HepG2 (cell line): ENCODE measurements around the gene CDC37L1. TPM values are rescaled to one million over a fixed set of nuclear protein-coding genes. Genes with fewer than 3 reads are reported as not detected.

ENCODE experiments used
- CEBPG ChIP-seq: IDR thresholded peaks from 2 replicates; pipeline ENCODE4 v1.6.1; 2016
- HNRNPK ChIP-seq: fragments of 200-400 bp; formaldehyde crosslinking; IDR thresholded peaks from 2 replicates; pipeline ENCODE4 v1.6.1; 2018; ENCODE audit warnings: low read length, low read depth, moderate library complexity, mild to moderate bottlenecking; ENCODE audit not compliant: poor library complexity, severe bottlenecking
- LRRFIP1 ChIP-seq: sonication (generic); formaldehyde crosslinking; conservative IDR thresholded peaks from 2 replicates; pipeline ENCODE4 v1.4.0; 2020; ENCODE audit warnings: missing genetic modification reagents
- MTERF4 ChIP-seq: sonication (generic); formaldehyde crosslinking; IDR thresholded peaks from 2 replicates; pipeline ENCODE4 v1.8.0; 2023; ENCODE audit warnings: mild to moderate bottlenecking, missing genetic modification reagents
- NFKBIZ ChIP-seq: IDR thresholded peaks from 2 replicates; pipeline ENCODE4 v1.6.1; 2018; ENCODE audit warnings: missing genetic modification reagents, missing compliant biosample characterization
- SATB2 ChIP-seq: sonication (generic); formaldehyde crosslinking; IDR thresholded peaks from 2 replicates; pipeline ENCODE4 v1.5.0; 2020; ENCODE audit warnings: missing genetic modification reagents
- TERF1 ChIP-seq: sonication (generic); formaldehyde crosslinking; IDR thresholded peaks from 2 replicates; pipeline ENCODE4 v1.8.0; 2022; ENCODE audit warnings: mild to moderate bottlenecking, missing genetic modification reagents, moderate library complexity
- ZBTB44 ChIP-seq: sonication (generic); formaldehyde crosslinking; IDR thresholded peaks from 2 replicates; pipeline ENCODE4 v1.4.0; 2020; ENCODE audit warnings: missing genetic modification reagents
- ZFP37 ChIP-seq: sonication (generic); formaldehyde crosslinking; IDR thresholded peaks from 2 replicates; pipeline ENCODE4 v1.4.0; 2020; ENCODE audit warnings: missing genetic modification reagents, borderline replicate concordance
- ZMAT5 ChIP-seq: sonication (generic); formaldehyde crosslinking; IDR thresholded peaks from 2 replicates; pipeline ENCODE4 v1.5.0; 2020; ENCODE audit warnings: mild to moderate bottlenecking, low read depth, missing genetic modification reagents, borderline replicate concordance
- ZNF180 ChIP-seq: sonication (generic); formaldehyde crosslinking; IDR thresholded peaks from 2 replicates; pipeline ENCODE4 v1.4.0; 2020; ENCODE audit warnings: low read depth, missing genetic modification reagents, borderline replicate concordance
- ZNF235 ChIP-seq: sonication (generic); formaldehyde crosslinking; IDR thresholded peaks from 2 replicates; pipeline ENCODE4 v1.8.1; 2023; ENCODE audit warnings: mild to moderate bottlenecking, missing genetic modification reagents, borderline replicate concordance
- ZNF354B ChIP-seq: sonication (generic); formaldehyde crosslinking; IDR thresholded peaks from 2 replicates; pipeline ENCODE4 v1.8.0; 2022; ENCODE audit warnings: mild to moderate bottlenecking, missing genetic modification reagents
- ZNF431 ChIP-seq: sonication (generic); formaldehyde crosslinking; IDR thresholded peaks from 2 replicates; pipeline ENCODE4 v1.9.0; 2022; ENCODE audit warnings: missing genetic modification reagents, low read depth, mild to moderate bottlenecking, borderline replicate concordance
- ZNF496 ChIP-seq: sonication (generic); formaldehyde crosslinking; IDR thresholded peaks from 2 replicates; pipeline ENCODE4 v1.8.1; 2023; ENCODE audit warnings: mild to moderate bottlenecking, moderate library complexity, missing genetic modification reagents; ENCODE audit not compliant: insufficient replicate concordance
- ZNF512B ChIP-seq: sonication (generic); formaldehyde crosslinking; IDR thresholded peaks from 2 replicates; pipeline ENCODE4 v1.5.1; 2020; ENCODE audit warnings: missing genetic modification reagents, mild to moderate bottlenecking, borderline replicate concordance
- ZNF776 ChIP-seq: sonication (generic); formaldehyde crosslinking; IDR thresholded peaks from 2 replicates; pipeline ENCODE4 v1.4.0; 2020; ENCODE audit warnings: mild to moderate bottlenecking, missing genetic modification reagents
- polyA plus RNA-seq, 8 experiments: library from polyadenylated mRNA; depleted of rRNA in 3 of 8; stranded (reverse) in 7 of 8; unstranded in 1 of 8; fragments of >200 nt; fragmentation: Illumina TruSeq in 4 of 8; extraction: Trizol in 4 of 8; gene quantifications; 2 replicates each; pipeline versions ENCODE4 v1.2.1 to v1.2.3, GENCODE V29; 2011 to 2016; ENCODE audit warnings: low read depth in 4 of 8, missing spikeins in 1 of 8, mixed read lengths in 1 of 8; ENCODE audit not compliant: insufficient read depth in 1 of 8
- total RNA-seq, 5 experiments: library from RNA; depleted of rRNA; stranded (reverse); fragments of >200 nt; fragmentation: Illumina TruSeq; extraction: Trizol; gene quantifications; 2 replicates each; pipeline ENCODE4 v1.2.3, GENCODE V29; 2016; ENCODE audit warnings: low read depth in 1 of 5

The CDC37L1 gene
- total and polyA plus RNA-seq, 2 of the 13 experiments (the other 11 are each of a cell fraction or from before 2014, with no cell fraction given) = 5.5 to 17.0 TPM

GRCh38 chr9:4679268-4680172, at the start of gene CDC37L1 (continued):
- peak; percentile 20; the same call in 1 of the 2 replicates for TF ChIP-seq CEBPG
- TF ChIP-seq LRRFIP1 (CRISPR knock-in tag) = no peak
- 0 out of 2 replicates have a peak, but pooled peaks have one; percentile 61 for TF ChIP-seq NFKBIZ (CRISPR knock-in tag)
- peak; percentile 41; the same call in 1 of the 2 replicates for TF ChIP-seq ZNF431
- no peak for TF ChIP-seq ZNF235 (CRISPR knock-in tag)
- TF ChIP-seq ZMAT5 (CRISPR knock-in tag) = no peak
- 0 out of 2 replicates have a peak, but pooled peaks have one; percentile 42 for TF ChIP-seq ZNF776 (CRISPR knock-in tag)
- 0 out of 2 replicates have a peak, but pooled peaks have one; percentile 19 for TF ChIP-seq ZFP37
- TF ChIP-seq ZNF354B (CRISPR knock-in tag) = 0 out of 2 replicates have a peak, but pooled peaks have one; percentile 77
- TF ChIP-seq ZNF180 (CRISPR knock-in tag) = no peak
- no peak for TF ChIP-seq TERF1 (CRISPR knock-in tag)
- TF ChIP-seq MTERF4 (CRISPR knock-in tag) = peak; percentile 69
- no peak; the same call in 1 of the 2 replicates for TF ChIP-seq ZBTB44 (CRISPR knock-in tag)
- no peak for TF ChIP-seq ZNF496 (CRISPR knock-in tag)
- TF ChIP-seq ZNF512B (CRISPR knock-in tag) = no peak
- TF ChIP-seq HNRNPK = no peak
- peak; percentile 55; the same call in 1 of the 2 replicates for TF ChIP-seq SATB2 (CRISPR knock-in tag)
